Vagina (tissue), 2 donors: ENCODE data around the gene CCDC87.

Source experiments
- POLR2A ChIP-seq, 2 donors: fragments of 450-650 bp; IDR thresholded peaks; one replicate each; pipeline ENCODE4 v1.6.1; 2017; ENCODE audit warnings: antibody characterized with exemption in 2 of 2, mild to moderate bottlenecking in 2 of 2, moderate library complexity in 2 of 2
- POLR2AphosphoS5 ChIP-seq, 2 donors: sonication (generic); formaldehyde crosslinking; IDR thresholded peaks; one replicate each; pipeline ENCODE4 v1.9.0; 2017; ENCODE audit warnings: antibody characterized with exemption in 2 of 2, mild to moderate bottlenecking in 2 of 2, low read depth in 1 of 2; ENCODE audit not compliant: insufficient read depth in 1 of 2
- TF ChIP-seq, protein P1 (sequence below), 3 experiments: fragments of 450-650 bp in 2 of 3; fragments of 200-600 bp in 1 of 3; sonication (generic) in 1 of 3; IDR thresholded peaks; one replicate each; pipeline ENCODE4 v1.5.1; 2017 to 2019; ENCODE audit warnings: antibody characterized with exemption in 3 of 3, mild to moderate bottlenecking in 2 of 3, moderate library complexity in 2 of 3

DNA sequence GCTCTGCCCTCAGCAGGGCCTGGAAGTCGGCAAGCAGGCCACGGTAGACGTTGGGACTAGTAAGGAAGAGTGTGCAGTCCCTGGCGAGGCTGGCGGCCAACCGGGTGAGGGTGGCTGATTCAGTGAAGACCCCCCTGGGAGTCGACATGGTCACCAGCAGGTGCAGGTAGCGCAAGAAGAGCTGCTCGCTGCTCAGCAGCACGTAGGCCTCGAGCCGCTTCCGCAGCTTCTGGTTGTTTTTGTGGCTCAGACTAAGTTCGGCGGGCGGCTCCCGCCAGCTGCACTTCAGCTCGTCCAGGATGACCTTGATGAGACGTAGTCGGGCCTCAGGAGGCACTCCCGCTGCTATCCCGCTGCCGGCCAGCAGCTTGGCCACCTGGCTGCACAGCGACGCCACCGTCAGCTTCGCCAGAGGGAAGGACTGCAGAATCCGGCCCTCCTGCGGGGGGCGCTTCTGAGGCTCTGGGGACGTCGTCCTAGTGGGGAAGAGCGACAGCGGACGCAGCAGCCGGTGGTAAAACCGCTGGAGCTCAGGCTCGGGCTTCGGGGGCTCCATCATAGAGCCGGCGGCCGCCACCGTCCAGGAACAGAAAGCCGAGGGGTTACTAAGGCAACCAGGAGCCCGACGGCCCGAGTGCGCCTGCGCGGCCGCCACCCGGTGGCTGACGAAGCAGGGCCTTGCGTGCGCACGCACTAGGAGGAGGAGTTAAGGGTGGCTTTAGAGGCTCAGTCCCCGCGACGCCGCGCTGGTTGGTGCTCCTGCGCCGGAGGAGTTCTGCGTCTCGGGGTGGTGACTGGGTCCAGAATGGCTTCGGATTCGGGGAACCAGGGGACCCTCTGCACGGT is at the start of gene CCDC87, which contains the start of gene CCS:
- TF ChIP-seq, protein P1, sequence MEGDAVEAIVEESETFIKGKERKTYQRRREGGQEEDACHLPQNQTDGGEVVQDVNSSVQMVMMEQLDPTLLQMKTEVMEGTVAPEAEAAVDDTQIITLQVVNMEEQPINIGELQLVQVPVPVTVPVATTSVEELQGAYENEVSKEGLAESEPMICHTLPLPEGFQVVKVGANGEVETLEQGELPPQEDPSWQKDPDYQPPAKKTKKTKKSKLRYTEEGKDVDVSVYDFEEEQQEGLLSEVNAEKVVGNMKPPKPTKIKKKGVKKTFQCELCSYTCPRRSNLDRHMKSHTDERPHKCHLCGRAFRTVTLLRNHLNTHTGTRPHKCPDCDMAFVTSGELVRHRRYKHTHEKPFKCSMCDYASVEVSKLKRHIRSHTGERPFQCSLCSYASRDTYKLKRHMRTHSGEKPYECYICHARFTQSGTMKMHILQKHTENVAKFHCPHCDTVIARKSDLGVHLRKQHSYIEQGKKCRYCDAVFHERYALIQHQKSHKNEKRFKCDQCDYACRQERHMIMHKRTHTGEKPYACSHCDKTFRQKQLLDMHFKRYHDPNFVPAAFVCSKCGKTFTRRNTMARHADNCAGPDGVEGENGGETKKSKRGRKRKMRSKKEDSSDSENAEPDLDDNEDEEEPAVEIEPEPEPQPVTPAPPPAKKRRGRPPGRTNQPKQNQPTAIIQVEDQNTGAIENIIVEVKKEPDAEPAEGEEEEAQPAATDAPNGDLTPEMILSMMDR (IDR thresholded peaks at IDR 0.05), result peak; percentile 30 to 62 (median 58)
- TF ChIP-seq POLR2A (IDR thresholded peaks at IDR 0.05) (peak in 1 of 2 donors; percentile 93), POLR2AphosphoS5 (IDR thresholded peaks at IDR 0.05; ENCODE audit: insufficient read depth in 1 of 2, low read depth in 1 of 2) (peak; percentile 98 to 99)
